Right atrium auricular region (tissue), 2 donors: ENCODE measurements around the gene TSHB. TPM values are rescaled to one million over a fixed set of nuclear protein-coding genes. Genes with fewer than 3 reads are reported as not detected.

ENCODE experiments used
- DNase-seq: peaks from one replicate; pipeline ENCODE4 v3.0.0-alpha.2; 2019; ENCODE audit warnings: low spot score
- H3K27ac ChIP-seq, 2 donors: fragments of 200-600 bp; sonication (generic); 1 replicate in 1 of 2; 2 replicates in 1 of 2; pipeline ENCODE4 v1.5.1; 2016 to 2019
- H3K27me3 ChIP-seq, 2 donors: fragments of 200-600 bp; sonication (generic); one replicate each; pipeline versions ENCODE4 v1.5.1 to v1.6.0; 2017 to 2019
- H3K36me3 ChIP-seq: fragments of 200-600 bp; sonication (generic); one replicate; pipeline ENCODE4 v1.5.1; 2016
- H3K4me1 ChIP-seq, 2 donors: fragments of 200-600 bp; sonication (generic); one replicate each; pipeline versions ENCODE4 v1.5.1 to v1.6.0; 2017 to 2019
- H3K4me3 ChIP-seq, 2 donors: fragments of 200-600 bp; sonication (generic); 1 replicate in 1 of 2; 2 replicates in 1 of 2; pipeline ENCODE4 v1.5.1; 2017 to 2019; ENCODE audit warnings: mild to moderate bottlenecking in 1 of 2, moderate library complexity in 1 of 2
- H3K9me3 ChIP-seq, 2 donors: fragments of 200-600 bp; sonication (generic); one replicate each; pipeline ENCODE4 v1.5.1; 2019
- CTCF ChIP-seq, 2 donors: fragments of 200-600 bp; sonication (generic); IDR thresholded peaks; one replicate each; pipeline ENCODE4 v1.5.1; 2019; ENCODE audit warnings: antibody characterized with exemption in 2 of 2
- total RNA-seq, 2 donors: library from RNA; depleted of rRNA; stranded (reverse); fragments of >200 nt; gene quantifications; one replicate each; pipeline ENCODE4 v1.1.0, GENCODE V29; 2016

The TSHB gene
- total RNA-seq, 2 donors from 2014 or later: not detected

- Histone ChIP-seq H3K27me3 (no peaks in the 10 kb centered on the region), H3K27ac (peak overlapping the region in 1 of 2 donors; percentile 16), H3K4me1 (peaks cover 0 to 49% of the 10 kb centered on the region in 2 donors), H3K4me3 (no peak overlapping the region), H3K9me3 (no peaks in the 10 kb centered on the region), H3K36me3 (no peaks in the 10 kb centered on the region)
- no peak for DNase-seq
- TF ChIP-seq CTCF (IDR thresholded peaks at IDR 0.05): no peak
Observed at GRCh38 chr1:115082949-115083348, 53.3 kb downstream of the TSHB start.

Other genes starting within 250 kb of the TSHB start
- gene SIKE1, start 249.1 kb upstream of the TSHB start, total RNA-seq: 10 to 100 TPM; 24.8 to 26.9 TPM
- gene SYCP1, start 175.0 kb upstream of the TSHB start, total RNA-seq: not detected
- 10 to 100 TPM; 11.1 to 17.4 TPM for gene TSPAN2, start 59.7 kb downstream of the TSHB start, total RNA-seq